Measurements from ENCODE around the gene UCK1. TPM values are rescaled to one million over a fixed set of nuclear protein-coding genes. Genes with fewer than 3 reads are reported as not detected.
A peak's percentile ranks its signal among the peaks of the same experiment; 100 is the strongest.

Gene UCK1
- total and polyA plus RNA-seq, 2 of the 8 experiments (the other 6 are each of a cell fraction or from before 2014, with no cell fraction given) = 35.1 to 42.0 TPM

DNA sequence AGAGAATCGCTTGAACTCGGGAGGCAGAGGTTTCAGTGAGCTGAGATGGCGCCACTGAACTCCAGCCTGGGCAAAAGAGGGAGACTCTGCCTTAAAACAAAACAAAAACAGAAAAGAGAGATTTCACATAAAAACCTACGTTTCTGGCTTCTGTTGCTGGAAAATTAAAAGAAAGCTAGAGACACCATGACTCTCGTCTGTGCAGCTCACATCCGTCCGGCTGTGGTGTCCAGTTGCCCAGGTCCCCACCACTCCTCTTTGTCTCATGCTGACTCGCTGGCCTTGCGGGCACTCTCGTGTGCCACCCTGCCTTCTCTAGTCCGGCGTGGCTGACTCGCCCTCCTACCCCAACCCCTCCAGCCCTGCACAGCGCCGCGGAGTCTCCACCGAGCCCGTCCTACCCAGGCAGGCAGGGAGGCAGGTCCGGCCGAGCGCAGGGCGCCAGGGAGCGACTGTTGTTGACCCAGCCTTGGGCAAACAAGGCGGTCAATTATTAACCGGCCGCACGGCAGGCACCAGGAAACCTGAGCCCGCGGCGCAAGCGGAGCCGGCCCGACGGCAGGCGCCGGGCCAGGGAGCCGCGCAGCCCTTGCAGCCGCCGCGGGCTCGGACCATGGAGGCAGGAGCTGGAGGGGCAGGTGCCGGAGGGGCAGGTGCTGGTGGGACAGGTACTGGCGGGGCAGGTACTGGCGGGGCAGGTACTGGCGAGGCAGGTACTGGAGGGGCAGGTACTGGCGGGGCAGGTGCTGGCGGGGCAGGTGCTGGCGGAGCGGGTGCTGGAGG, 14.1 kb upstream of the UCK1 start, which contains the start of gene PRRT1B:
TSS of gene PRRT1B (plus strand) at position 521 of the 783 bp plus-strand sequence. CDS start at position 614, 93 bp downstream.
- peak within 1 kb of the TSS; percentile 51; the same call in 1 of the 2 replicates for H4K8ac ChIP-seq (ENCODE audit: extremely low read depth, insufficient read depth, low read length)
- H2BK120ac ChIP-seq (replicated peaks; ENCODE audit: low read depth, low read length) = no peak within 1 kb of the TSS
- H3K9ac ChIP-seq (replicated peaks in 1 of 4; ENCODE audit: extremely low read depth in 1 of 4, low read depth in 3 of 4, low read length in 3 of 4) = peak within 1 kb of the TSS in 1 of 4 experiments; percentile 34; a peak in 2 of 7 replicates
- 32% methylated on average over 43 of the region's 50 CpGs; no CpG with 5 or more reads in 1 of the 2 experiments for WGBS, 2 experiments (ENCODE audit: extremely low coverage in 1 of 2, insufficient coverage in 1 of 2, insufficient read length in 1 of 2, insufficient replicate concordance in 2 of 2, low coverage in 1 of 2, low lambda C conversion rate in 2 of 2, missing lambda C conversion rate in 1 of 2)
- no peaks in the 10 kb centered on the region for H3K79me2 ChIP-seq (ENCODE audit: control insufficient read depth in 1 of 2, insufficient read depth in 2 of 2, low read length in 2 of 2)
- peak within 1 kb of the TSS; percentile 12; the same call in 1 of the 2 replicates for H2AFZ ChIP-seq (ENCODE audit: low read length)
- CTCF ChIA-PET (ENCODE audit: partially characterized antibody) = interaction anchor here (1.4 kb wide), 1 partner anchor 18 kb away, joined by 3 read pairs; no protein-coding TSS in a partner anchor
- H4K5ac ChIP-seq (ENCODE audit: insufficient read length, low read depth, low read length) = no peak within 1 kb of the TSS
- H3K4me3 ChIP-seq (ENCODE audit: extremely low read depth in 1 of 4, insufficient read depth in 2 of 4, low read depth in 3 of 4, low read length in 4 of 4) = peak within 1 kb of the TSS; percentile 36 to 68 (median 44)
- no peaks in the 10 kb centered on the region for H4K20me1 ChIP-seq (replicated peaks in 1 of 2; ENCODE audit: control insufficient read depth in 1 of 2, insufficient read depth in 2 of 2, low read length in 2 of 2)
- H3K4me2 ChIP-seq (ENCODE audit: insufficient read depth in 1 of 2, low read depth in 2 of 2, low read length in 2 of 2) = peak within 1 kb of the TSS; percentile 77 to 98
- H3K36me3 ChIP-seq (ENCODE audit: control insufficient read depth in 2 of 4, insufficient read depth in 4 of 4, low read length in 3 of 4) = no peaks in the 10 kb centered on the region
- H4K91ac ChIP-seq (replicated peaks; ENCODE audit: insufficient read length, low read length) = no peak within 1 kb of the TSS
- no peak for DNase-seq (ENCODE audit: low read depth in 1 of 2, low spot score in 2 of 2)
- no peak within 1 kb of the TSS; the same call in 1 of the 2 replicates for H3K18ac ChIP-seq (ENCODE audit: extremely low read depth, low read length)
- H3K14ac ChIP-seq (ENCODE audit: insufficient read length) = no peak within 1 kb of the TSS
- FAIRE-seq = no peak
- POLR2A ChIA-PET (ENCODE audit: partially characterized antibody) = interaction anchor here (0.7 to 1.8 kb wide), 7 partner anchors 9 to 191 kb away, joined by 3 to 6 read pairs (median 4); partner anchors contain the start of gene UCK1
- H3K4me1 ChIP-seq (replicated peaks in 1 of 4; ENCODE audit: control insufficient read depth in 3 of 4, insufficient read depth in 4 of 4, low read length in 3 of 4) = peaks cover 0 to 4% (median 3%) of the 10 kb centered on the region in 4 experiments; a peak in 3 of 7 replicates
- H2BK20ac ChIP-seq (ENCODE audit: low read length) = no peak within 1 kb of the TSS; the same call in 1 of the 2 replicates
- no peak within 1 kb of the TSS for H3K23ac ChIP-seq (ENCODE audit: insufficient read length)
- TF ChIP-seq YY1 (IDR thresholded peaks at IDR 0.05; ENCODE audit: low read depth, low read length) (no peak), SIX5 (IDR thresholded peaks at IDR 0.05; ENCODE audit: low read depth, low read length) (no peak), TBP (IDR thresholded peaks at IDR 0.05; ENCODE audit: low read depth, low read length) (peak; percentile 50; the same call in 1 of the 2 replicates), EZH2 (IDR thresholded peaks at IDR 0.05; ENCODE audit: low read depth, low read length, severe bottlenecking) (peak; percentile 21), SUZ12 (IDR thresholded peaks at IDR 0.05; ENCODE audit: low read length) (peak; percentile 78; the same call in 1 of the 2 replicates), SIN3A (conservative IDR thresholded peaks at IDR 0.05 in 1 of 2, IDR thresholded peaks at IDR 0.05 in 1 of 2; ENCODE audit: low read depth in 1 of 2, low read length in 2 of 2) (0 out of 4 replicates have a peak, but pooled peaks of 1 of the 2 experiments have one; percentile 17), RAD21 (IDR thresholded peaks at IDR 0.05 in 1 of 2, conservative IDR thresholded peaks at IDR 0.05 in 1 of 2; ENCODE audit: low read depth in 2 of 2, low read length in 2 of 2) (0 out of 4 replicates have a peak, but pooled peaks of 1 of the 2 experiments have one; percentile 3), TAF7 (optimal IDR thresholded peaks at IDR 0.05; ENCODE audit: borderline replicate concordance, low read depth, low read length) (peak; percentile 17), CBX8 (IDR thresholded peaks at IDR 0.05; ENCODE audit: borderline replicate concordance, low read depth, low read length) (no peak), GABPA (IDR thresholded peaks at IDR 0.05; ENCODE audit: borderline replicate concordance, insufficient read depth, low read length) (peak; percentile 66)
- H2BK15ac ChIP-seq (ENCODE audit: low read length) = peak within 1 kb of the TSS; percentile 3; the same call in 1 of the 2 replicates
- H2AK5ac ChIP-seq (ENCODE audit: low read depth, low read length) = no peak within 1 kb of the TSS
- H3K27ac ChIP-seq (ENCODE audit: low read depth, low read length) = no peak within 1 kb of the TSS
- H3K27me3 ChIP-seq (replicated peaks in 1 of 4; ENCODE audit: control insufficient read depth in 3 of 4, extremely low read depth in 1 of 4, insufficient read depth in 3 of 4, low read length in 3 of 4) = peaks cover 17 to 42% (median 33%) of the 10 kb centered on the region in 4 experiments
- H3K4ac ChIP-seq (replicated peaks; ENCODE audit: insufficient read length, low read depth, low read length) = no peak within 1 kb of the TSS
- peaks cover 16 to 25% of the 10 kb centered on the region in 2 experiments for H3K9me3 ChIP-seq (ENCODE audit: insufficient read depth in 2 of 2, low read depth in 1 of 2, low read length in 1 of 2)
- H3K23me2 ChIP-seq (ENCODE audit: low read depth, low read length) = peaks cover 3% of the 10 kb centered on the region; the same call in 1 of the 2 replicates
- no peak within 1 kb of the TSS for H2BK5ac ChIP-seq (ENCODE audit: low read depth, low read length)
- no peak within 1 kb of the TSS for H2BK12ac ChIP-seq (ENCODE audit: low read depth, low read length)
- no peaks in the 10 kb centered on the region for H3K79me1 ChIP-seq (ENCODE audit: low read depth, low read length)
- no peak within 1 kb of the TSS for H3K56ac ChIP-seq (replicated peaks; ENCODE audit: insufficient read length, low read depth, low read length)

Data from H1 (cell line).